SJCRH30 (cell line): ENCODE measurements around the gene STK39. TPM values are rescaled to one million over a fixed set of nuclear protein-coding genes. Genes with fewer than 3 reads are reported as not detected.

Experiments used
- DNase-seq, 2 experiments: peaks; one replicate each; pipeline ENCODE4 v3.0.0-alpha.2; 2015 to 2020
- H3K27ac ChIP-seq: fragments of 250-450 bp; sonication (Bioruptor Pico); 2 replicates; pipeline ENCODE4 v1.5.1; 2020; ENCODE audit warnings: mild to moderate bottlenecking, moderate library complexity
- H3K27me3 ChIP-seq: fragments of 250-450 bp; sonication (Bioruptor Pico); 2 replicates; pipeline ENCODE4 v1.5.1; 2020; ENCODE audit warnings: mild to moderate bottlenecking, moderate library complexity
- H3K36me3 ChIP-seq: fragments of 250-450 bp; sonication (Bioruptor Pico); 2 replicates; pipeline ENCODE4 v1.5.1; 2020; ENCODE audit warnings: mild to moderate bottlenecking, moderate library complexity
- H3K4me1 ChIP-seq: fragments of 250-450 bp; sonication (Bioruptor Pico); 2 replicates; pipeline ENCODE4 v1.5.1; 2020; ENCODE audit warnings: mild to moderate bottlenecking, moderate library complexity
- H3K4me3 ChIP-seq: fragments of 250-450 bp; sonication (Bioruptor Pico); 2 replicates; pipeline ENCODE4 v1.5.1; 2020; ENCODE audit warnings: mild to moderate bottlenecking, moderate library complexity
- H3K9me3 ChIP-seq: fragments of 250-450 bp; sonication (Bioruptor Pico); replicated peaks from 2 replicates; pipeline ENCODE4 v1.5.1; 2020; ENCODE audit warnings: mild to moderate bottlenecking, moderate library complexity
- total RNA-seq: library from RNA; depleted of rRNA; stranded (reverse); fragments of >200 nt; shearing (Covaris generic); gene quantifications from 2 replicates; pipeline ENCODE4 v1.2.3, GENCODE V29; 2014

Gene STK39
- total RNA-seq, 1 experiment from 2014 or later = 8.5 TPM

DNA sequence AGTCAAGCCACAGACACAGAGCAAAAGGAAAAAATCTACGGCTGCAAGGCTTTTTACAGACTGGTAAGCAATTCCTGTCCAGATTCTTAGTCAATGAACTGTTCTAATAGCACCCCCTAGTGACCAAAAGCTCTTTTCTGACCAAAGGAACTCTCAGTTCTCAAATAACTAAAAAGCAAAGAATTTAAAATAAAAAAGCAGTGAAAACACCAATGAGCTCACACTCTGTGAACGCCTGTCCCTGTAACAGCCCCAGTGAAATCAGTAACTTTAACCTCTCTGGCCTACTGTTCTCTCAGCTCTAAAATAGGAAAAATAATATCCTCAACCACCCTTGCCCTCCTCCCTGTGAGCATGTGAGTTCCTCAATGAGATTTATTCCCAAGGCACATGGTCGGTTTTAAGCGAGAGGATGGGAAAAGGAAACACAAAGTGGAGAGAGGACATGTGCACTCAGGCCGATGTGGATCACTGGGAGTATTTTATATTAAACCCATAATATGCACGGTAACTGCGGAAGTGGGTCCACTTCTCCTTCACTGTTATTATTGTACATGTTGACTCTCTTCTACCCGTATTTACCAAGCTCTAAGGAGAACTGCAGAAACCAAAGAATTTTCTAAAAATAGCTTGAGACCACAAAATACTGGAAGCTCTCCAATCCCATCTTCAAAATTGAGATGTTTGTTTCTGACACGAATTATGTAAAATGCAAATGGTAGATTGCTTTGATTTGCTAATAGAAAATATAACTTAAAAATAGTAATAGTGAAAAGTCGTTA is 128.5 kb downstream of the STK39 start:
- H3K4me1 ChIP-seq = peaks cover 2% of the 10 kb centered on the region; the same call in 1 of the 2 replicates
- no peaks in the 10 kb centered on the region for H3K36me3 ChIP-seq
- no peaks in the 10 kb centered on the region for H3K9me3 ChIP-seq
- no peaks in the 10 kb centered on the region for H3K27me3 ChIP-seq
- DNase-seq = peak; percentile 44 to 86
- no peak overlapping the region for H3K27ac ChIP-seq
- no peak overlapping the region for H3K4me3 ChIP-seq

DNA sequence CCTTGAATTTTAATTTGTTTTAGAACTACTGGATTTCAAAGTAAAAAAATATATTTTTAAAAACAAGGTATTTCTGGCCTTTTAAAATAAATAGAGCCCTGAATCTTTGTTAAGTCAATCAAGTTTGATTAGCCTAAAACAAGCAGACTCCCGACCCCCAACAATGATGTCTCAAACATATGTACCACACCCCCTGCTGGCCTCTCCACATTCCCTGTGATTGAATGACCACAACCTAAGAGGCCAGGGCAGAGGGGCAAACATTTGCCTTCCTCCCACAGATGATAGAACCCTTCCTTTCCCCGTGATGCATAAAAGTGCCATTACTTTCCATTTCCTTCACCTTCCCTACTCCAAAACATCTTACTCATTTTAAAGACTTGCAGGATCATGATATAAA is 130.9 kb downstream of the STK39 start:
- Histone ChIP-seq H3K36me3 (no peaks in the 10 kb centered on the region), H3K27ac (no peak overlapping the region), H3K27me3 (no peaks in the 10 kb centered on the region), H3K4me1 (peaks cover 2% of the 10 kb centered on the region; the same call in 1 of the 2 replicates), H3K9me3 (no peaks in the 10 kb centered on the region), H3K4me3 (no peak overlapping the region)
- DNase-seq = peak; percentile 28 to 54

DNA sequence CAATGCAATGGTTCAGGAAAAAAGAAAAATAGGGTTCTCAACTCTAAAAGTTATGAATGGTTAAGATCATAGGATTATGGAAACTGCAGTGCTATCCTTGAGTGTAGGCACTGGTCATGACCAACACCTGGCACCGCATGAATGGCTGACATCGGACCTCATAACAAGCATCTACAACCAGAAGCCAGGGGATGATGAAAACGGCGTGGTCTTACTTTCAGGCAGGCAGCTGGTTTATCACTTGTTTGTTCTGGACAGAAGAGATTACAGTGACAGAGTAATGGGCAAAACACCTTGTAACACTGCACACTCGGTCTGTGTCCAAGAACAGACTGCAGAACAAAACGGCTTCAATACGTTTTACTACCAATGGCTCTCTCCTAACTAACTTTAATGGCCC is 132.8 kb downstream of the STK39 start:
- Histone ChIP-seq H3K27ac (no peak overlapping the region), H3K27me3 (no peaks in the 10 kb centered on the region), H3K4me3 (no peak overlapping the region), H3K9me3 (no peaks in the 10 kb centered on the region), H3K4me1 (peaks cover 2% of the 10 kb centered on the region; the same call in 1 of the 2 replicates), H3K36me3 (no peaks in the 10 kb centered on the region; the same call in 1 of the 2 replicates)
- DNase-seq = no peak

DNA sequence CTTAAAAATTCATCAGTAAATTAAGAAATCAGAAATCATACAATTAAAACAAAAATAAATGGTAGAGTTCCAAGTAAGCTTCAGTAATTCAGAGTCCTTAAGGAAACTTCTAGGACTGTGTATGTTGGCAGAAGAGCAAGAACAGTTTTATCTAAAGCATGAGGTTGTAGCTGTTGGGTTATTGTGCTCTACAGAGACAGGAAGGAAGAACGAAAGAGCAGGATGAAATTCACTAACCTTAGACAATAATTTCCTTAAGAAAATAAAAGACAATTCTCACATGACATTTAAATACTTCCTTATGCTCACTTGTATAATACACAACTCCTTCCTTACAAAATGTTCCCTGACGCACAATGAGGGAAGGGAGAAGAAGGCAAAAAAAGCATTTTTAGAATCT is 133.4 kb downstream of the STK39 start:
- no peak for DNase-seq
- no peaks in the 10 kb centered on the region; the same call in 1 of the 2 replicates for H3K36me3 ChIP-seq
- H3K4me1 ChIP-seq = peaks cover 2% of the 10 kb centered on the region; the same call in 1 of the 2 replicates
- H3K4me3 ChIP-seq = no peak overlapping the region
- no peak overlapping the region for H3K27ac ChIP-seq
- no peaks in the 10 kb centered on the region for H3K27me3 ChIP-seq
- H3K9me3 ChIP-seq = no peaks in the 10 kb centered on the region

DNA sequence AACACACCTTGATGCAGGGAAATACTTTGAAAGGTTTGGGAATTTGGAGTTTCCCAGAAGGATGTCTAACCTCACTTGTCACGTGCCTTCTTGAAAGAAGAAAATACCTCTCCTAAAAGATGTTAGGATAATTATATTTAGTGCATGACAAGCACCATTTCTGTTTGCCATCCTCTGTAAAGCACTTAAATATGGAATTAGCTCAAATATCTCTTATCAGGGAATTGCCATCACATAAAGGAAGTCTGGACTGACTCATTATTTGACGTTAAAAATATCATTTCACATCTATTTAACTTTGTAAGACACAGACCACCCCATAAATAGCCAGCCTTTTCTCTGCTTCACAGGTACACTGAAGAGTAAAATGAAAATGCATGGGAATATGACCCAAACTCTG is 140.1 kb downstream of the STK39 start:
- no peaks in the 10 kb centered on the region for H3K9me3 ChIP-seq
- DNase-seq = no peak
- H3K27me3 ChIP-seq = no peaks in the 10 kb centered on the region

DNA sequence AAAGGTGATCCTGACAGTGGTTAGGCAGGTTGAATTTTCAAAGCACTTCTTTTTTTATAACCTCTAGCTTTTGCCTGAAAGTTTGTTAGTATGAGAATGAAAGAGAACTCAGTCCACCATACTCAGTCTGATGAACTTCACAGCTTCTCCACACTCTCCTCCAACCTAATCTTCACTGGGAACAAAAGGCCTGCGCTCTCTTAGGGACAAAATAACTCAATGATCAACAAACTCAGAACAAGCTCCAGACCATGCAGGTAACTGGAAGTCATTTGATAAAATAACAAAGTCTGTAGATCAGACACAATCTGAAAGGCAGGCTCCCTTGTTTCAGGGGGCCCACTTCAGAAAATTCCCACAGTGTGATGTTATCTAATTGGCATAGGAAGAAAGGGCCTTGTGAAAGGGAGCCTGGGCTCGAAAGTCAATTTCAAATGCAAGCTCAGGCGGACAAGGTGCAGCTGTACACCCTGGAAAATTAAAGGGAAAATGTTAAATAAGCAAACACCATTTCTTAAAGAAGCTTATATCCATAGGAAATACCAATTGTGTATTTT is 142.2 kb downstream of the STK39 start:
- Histone ChIP-seq H3K4me3 (no peak overlapping the region), H3K27ac (no peak overlapping the region), H3K4me1 (no peaks in the 10 kb centered on the region), H3K27me3 (no peaks in the 10 kb centered on the region), H3K36me3 (no peaks in the 10 kb centered on the region; the same call in 1 of the 2 replicates), H3K9me3 (no peaks in the 10 kb centered on the region)
- DNase-seq = no peak

More for the DNA sequence above, 140.1 kb downstream of the STK39 start:
- Histone ChIP-seq H3K4me1 (no peaks in the 10 kb centered on the region), H3K4me3 (no peak overlapping the region), H3K27ac (no peak overlapping the region), H3K36me3 (no peaks in the 10 kb centered on the region; the same call in 1 of the 2 replicates)

DNA sequence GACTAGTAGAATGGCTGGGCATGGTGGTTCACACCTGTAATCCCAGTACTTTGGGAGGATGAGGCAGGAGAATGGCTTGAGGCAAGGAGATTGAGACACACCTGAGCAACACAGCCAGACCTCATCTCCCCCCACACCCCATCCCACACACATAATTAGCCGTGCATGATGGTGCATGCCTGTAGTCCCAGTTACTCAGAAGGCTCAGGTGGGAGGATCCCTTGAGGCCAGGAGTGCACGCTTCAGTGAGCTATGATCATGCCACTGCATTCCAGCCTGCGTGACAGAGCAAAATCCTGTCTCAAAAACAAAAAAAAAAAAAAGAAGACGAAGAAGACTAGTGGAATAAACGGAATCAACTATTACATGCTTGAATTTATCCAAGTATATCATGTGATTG is 150.0 kb downstream of the STK39 start:
- Histone ChIP-seq H3K9me3 (no peaks in the 10 kb centered on the region), H3K36me3 (no peaks in the 10 kb centered on the region), H3K4me1 (no peaks in the 10 kb centered on the region), H3K4me3 (no peak overlapping the region), H3K27ac (no peak overlapping the region), H3K27me3 (no peaks in the 10 kb centered on the region)
- no peak for DNase-seq

DNA sequence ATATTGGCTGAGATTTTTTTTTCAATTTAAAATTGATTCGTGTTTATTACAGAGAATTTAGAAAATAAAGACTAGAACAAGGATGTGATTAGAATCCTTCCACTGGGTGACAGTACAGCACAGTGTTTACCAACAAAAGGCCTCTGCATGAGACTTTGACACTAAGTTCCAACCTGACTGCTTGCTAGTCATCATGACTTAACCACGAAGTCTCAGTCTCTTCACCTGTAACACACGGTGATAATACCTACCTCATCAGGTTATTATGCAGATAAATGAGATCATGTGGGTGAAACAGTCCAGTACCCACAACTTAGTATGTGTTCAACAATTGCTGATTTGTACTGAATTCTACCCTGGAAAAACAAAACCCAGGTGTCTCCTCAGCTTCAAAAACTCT is 151.2 kb downstream of the STK39 start:
- no peak overlapping the region for H3K27ac ChIP-seq
- H3K4me3 ChIP-seq = no peak overlapping the region
- no peaks in the 10 kb centered on the region for H3K27me3 ChIP-seq

DNA sequence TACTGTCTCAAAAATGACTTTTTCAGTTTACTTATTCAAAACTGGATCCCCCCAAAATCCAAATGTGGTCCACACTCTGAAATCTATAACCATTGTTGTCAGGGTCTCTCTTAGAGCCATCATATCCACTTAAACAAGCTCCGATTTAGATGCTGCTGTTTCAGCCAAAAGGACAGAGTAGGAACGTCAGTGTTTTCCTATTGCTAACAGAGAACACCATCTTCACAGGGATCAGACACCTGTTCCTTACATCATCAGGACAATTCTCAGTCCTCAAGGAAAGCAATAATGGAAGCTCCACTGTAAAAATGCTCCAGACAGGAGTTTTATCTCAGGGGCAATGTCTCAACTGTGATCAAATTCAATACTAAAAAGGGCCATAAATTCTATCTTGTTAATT is 155.4 kb downstream of the STK39 start:
- no peaks in the 10 kb centered on the region for H3K27me3 ChIP-seq
- H3K27ac ChIP-seq = no peak overlapping the region
- peaks cover 6% of the 10 kb centered on the region; the same call in 1 of the 2 replicates for H3K4me1 ChIP-seq
- no peaks in the 10 kb centered on the region for H3K9me3 ChIP-seq
- no peak overlapping the region for H3K4me3 ChIP-seq
- peak in 1 of 2 experiments; percentile 17 for DNase-seq
- H3K36me3 ChIP-seq = no peaks in the 10 kb centered on the region

More for the DNA sequence above, 151.2 kb downstream of the STK39 start:
- Histone ChIP-seq H3K36me3 (no peaks in the 10 kb centered on the region), H3K4me1 (peaks cover 6% of the 10 kb centered on the region; the same call in 1 of the 2 replicates), H3K9me3 (no peaks in the 10 kb centered on the region)
- DNase-seq = no peak

DNA sequence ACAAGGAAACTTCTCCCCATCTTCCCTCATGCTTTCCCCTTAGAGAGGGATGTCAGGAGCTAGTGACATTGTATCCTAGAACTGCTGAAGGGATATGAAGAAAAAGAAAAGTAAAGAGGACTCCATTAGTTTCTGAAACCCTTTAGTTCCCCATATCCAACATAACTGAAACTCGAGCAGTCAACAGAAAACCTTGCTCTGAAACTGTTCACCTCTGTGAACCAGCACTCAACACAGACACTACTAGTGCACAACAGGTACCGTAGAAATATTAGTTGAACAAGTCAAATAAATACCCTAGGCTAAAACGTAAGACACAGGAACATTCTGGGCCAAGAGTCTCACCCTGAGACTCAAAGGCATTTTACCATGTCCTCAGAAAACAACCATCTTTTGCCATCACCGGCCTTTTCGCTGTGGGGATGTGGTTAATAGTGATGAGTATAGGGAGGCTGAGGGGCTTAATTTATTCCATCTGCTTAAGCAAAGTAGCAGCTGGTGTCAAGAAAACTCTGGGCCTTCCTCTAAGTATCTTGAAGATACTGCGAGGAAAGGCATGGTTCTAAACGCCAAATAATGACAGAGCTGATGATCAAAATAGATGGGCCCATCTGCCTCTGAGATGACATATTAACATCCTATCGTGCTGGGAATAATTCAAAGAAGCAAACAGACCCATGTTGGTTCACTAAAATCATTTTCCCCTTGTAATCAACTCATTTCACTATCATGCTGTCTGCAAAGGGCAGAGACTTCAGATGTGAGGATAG is 156.8 kb downstream of the STK39 start:
- H3K36me3 ChIP-seq = no peaks in the 10 kb centered on the region

DNA sequence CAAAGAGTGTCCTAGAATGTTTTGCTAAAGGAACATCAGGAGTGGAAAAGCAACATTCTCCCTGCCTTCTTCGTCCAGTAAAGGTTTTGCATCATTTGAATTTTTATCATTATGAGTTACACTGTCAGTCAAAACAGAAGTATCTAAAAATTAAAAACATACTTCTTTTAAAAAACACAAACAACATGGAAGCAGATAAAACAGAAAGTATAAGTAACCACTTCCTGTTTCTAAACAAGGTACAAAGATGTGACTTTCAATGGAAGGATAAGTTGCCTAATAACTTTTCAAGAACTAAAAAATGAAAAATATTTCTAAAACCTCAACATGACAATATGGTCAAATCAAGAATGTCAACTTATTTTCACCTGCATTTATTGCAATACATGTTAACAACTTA is 158.2 kb downstream of the STK39 start:
- Histone ChIP-seq H3K27me3 (no peaks in the 10 kb centered on the region), H3K27ac (no peak overlapping the region), H3K4me3 (no peak overlapping the region), H3K4me1 (peaks cover 6% of the 10 kb centered on the region; the same call in 1 of the 2 replicates), H3K36me3 (no peaks in the 10 kb centered on the region), H3K9me3 (no peaks in the 10 kb centered on the region)
- DNase-seq = no peak

More for the DNA sequence above, 156.8 kb downstream of the STK39 start:
- no peak overlapping the region for H3K4me3 ChIP-seq
- H3K27me3 ChIP-seq = no peaks in the 10 kb centered on the region
- no peaks in the 10 kb centered on the region for H3K9me3 ChIP-seq
- H3K27ac ChIP-seq = no peak overlapping the region
- no peak for DNase-seq
- H3K4me1 ChIP-seq = peaks cover 6% of the 10 kb centered on the region; the same call in 1 of the 2 replicates

DNA sequence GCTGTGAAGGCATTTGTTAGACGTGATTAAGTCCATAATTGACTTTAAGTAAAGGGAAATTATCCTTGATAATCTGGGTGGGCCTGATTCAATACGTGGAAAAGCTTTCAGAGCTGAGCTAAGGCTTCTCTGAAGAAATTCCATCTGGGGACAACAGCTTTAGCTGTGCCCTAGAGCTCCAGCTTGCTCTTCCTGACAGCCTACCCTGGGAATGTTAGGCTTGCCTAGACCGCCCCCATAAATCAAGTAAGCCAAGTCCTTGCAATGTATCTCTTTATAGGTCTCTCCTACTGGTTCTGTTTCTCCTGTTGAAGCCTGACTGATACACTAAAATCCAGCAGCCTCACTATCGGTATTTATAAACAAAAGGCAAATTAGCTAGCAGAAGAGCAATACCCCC is 160.0 kb downstream of the STK39 start:
- DNase-seq = no peak

DNA sequence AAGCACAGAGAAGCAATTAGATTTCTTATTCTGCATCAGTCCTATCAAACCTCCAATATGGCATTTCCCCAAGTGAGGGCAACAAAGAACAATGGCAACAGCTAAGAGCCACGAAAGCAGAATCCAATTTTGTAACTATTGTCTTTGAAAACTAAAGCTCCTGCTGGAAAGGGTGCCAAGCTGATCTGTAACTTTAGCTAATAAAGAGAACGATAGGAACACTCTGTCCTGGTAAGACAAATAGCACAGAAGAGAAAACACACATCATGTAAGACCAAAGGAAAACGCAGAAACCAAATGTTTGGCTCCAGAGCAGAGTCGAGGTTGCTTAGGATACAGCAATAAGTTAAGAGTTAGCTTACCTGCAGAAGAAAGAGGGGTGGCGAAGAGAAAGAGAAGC is 160.5 kb downstream of the STK39 start:
- DNase-seq = no peak
- Histone ChIP-seq H3K4me3 (no peak overlapping the region), H3K27ac (no peak overlapping the region), H3K27me3 (no peaks in the 10 kb centered on the region), H3K36me3 (no peaks in the 10 kb centered on the region), H3K4me1 (peaks cover under 1% of the 10 kb centered on the region; the same call in 1 of the 2 replicates), H3K9me3 (no peaks in the 10 kb centered on the region)

More for the DNA sequence above, 160.0 kb downstream of the STK39 start:
- Histone ChIP-seq H3K27ac (no peak overlapping the region), H3K9me3 (no peaks in the 10 kb centered on the region), H3K36me3 (no peaks in the 10 kb centered on the region), H3K4me3 (no peak overlapping the region), H3K27me3 (no peaks in the 10 kb centered on the region), H3K4me1 (peaks cover 6% of the 10 kb centered on the region; the same call in 1 of the 2 replicates)

DNA sequence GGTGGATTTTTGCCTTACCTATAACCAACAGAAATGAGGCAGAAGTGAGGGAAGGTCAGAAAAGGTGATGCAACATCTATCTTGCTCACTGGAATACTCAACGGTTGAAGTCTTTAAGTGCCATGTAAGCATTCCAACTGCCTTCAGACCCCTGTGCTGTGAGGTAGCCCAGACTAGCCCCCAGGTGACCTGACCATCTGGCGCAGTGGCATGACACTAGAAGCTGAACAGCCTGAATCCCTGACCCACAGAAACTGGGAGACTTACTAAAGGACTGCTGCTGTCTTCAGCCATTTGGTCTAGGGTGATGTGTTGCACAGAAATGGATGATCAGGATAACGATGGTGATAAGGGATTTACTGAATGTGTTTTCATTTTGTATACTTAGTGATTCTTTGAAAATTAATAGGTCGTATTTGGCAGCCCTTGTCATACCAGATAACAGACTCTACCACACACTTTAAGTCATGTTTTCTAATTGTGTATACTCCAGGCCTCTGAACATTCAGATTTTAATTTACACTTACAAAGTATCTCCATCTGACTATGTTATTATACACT is 161.5 kb downstream of the STK39 start:
- H3K9me3 ChIP-seq = no peaks in the 10 kb centered on the region
- DNase-seq = no peak
- no peaks in the 10 kb centered on the region for H3K36me3 ChIP-seq
- H3K27me3 ChIP-seq = no peaks in the 10 kb centered on the region
- H3K27ac ChIP-seq = no peak overlapping the region
- H3K4me1 ChIP-seq = no peaks in the 10 kb centered on the region
- no peak overlapping the region for H3K4me3 ChIP-seq
